GM21723 (cell line): ENCODE data around the gene PSPN.
A peak's percentile ranks its signal among the peaks of the same experiment; 100 is the strongest.
"Not testable (repeated sequence)": the region's sequence is repeated elsewhere in the genome, so short reads cannot be mapped to it uniquely, and the experiment has no call there.

Source experiments
- ATAC-seq: cut with Tn5 transposase; IDR thresholded peaks from one replicate; pipeline ENCODE4 v1.9.1; 2021; ENCODE audit warnings: mild to moderate bottlenecking, moderate library complexity; ENCODE audit not compliant: unreplicated experiment

Gene PSPN

DNA sequence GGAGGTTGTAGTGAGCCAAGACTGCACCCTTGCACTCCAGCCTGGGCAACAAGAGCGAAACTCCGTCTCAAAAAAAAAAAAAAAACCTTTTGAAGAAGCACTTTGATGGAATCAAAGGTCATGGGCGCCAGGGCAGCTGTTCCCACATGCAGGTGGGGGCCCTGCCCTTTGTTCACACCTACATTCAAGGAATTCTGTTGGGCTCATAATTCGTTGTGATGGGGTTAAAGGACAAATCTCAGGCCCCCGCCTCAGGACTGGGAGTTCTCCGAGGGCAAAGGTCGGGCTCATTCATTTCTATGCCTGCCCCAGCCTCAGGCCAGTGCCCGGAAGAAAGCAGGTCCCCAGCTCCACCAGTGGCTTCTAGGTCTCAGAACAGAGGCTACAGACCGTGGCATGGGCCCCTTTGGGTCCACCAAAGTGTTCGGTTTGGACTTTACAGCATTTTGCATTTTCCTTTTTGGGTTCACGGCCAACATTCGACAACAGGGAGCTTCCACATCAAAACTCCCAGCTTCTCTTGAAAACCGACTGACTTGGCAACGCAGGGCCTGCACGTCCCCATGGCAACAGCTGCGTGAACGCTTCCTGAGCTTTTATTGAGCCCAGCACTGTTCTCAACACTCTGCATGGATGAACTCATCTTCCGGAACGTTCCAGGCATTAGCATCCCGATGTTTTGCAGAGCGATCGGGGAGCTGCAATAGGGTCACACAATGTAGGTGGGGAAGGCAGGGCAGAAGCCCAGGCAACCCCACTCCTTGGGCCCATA lies 27.3 kb upstream of the PSPN start:
- no peak for ATAC-seq

- ATAC-seq: no peak
These were observed 26.3 kb upstream of the PSPN start for GRCh38 chr19:6402058-6402457.

DNA sequence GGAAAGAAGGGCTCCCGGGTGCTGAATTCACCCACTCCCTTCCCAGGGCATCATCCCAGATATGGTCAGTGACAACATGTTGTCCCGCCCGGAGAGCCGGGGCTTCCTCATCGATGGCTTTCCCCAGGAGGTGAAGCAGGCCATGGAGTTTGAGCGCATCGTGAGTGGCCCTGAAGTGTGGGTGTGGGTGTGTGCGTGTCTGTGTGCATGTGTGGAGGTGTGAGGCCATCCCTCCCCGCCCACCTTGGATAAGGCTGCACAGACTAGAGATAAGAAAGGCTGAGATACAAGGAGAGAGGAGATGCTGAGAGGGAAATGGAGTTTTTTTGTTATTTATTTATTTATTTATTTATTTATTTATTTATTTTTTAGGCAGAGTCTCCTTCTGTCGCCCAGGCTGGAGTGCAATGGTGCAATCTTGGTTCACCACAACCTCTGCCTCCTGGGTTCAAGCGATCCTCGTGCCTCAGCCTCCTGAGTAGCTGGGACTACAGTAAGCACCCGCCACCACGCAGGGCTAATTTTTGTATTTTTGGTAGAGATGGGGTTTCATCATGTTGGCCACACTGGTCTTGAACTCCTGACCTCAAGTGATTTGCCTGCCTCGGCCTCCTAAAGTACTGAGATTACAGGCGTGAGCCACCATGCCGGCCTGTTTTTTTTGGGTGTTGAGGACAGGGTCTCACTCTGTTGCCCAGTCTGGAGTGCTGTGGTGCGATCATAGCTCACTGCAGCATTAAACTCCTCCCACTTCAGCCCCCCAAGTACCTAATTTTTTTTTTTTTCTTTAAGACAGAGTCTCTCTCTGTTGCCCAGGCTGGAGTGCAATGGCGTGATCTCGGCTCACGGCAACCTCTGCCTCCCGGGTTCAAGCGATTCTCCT lies 24.6 kb upstream of the PSPN start:
- ATAC-seq: not testable (repeated sequence)

- no peak for ATAC-seq
These were observed 20.6 kb upstream of the PSPN start for GRCh38 chr19:6396305-6396704.

- no peak for ATAC-seq
These were observed 19.1 kb upstream of the PSPN start for GRCh38 chr19:6394831-6395230.

DNA sequence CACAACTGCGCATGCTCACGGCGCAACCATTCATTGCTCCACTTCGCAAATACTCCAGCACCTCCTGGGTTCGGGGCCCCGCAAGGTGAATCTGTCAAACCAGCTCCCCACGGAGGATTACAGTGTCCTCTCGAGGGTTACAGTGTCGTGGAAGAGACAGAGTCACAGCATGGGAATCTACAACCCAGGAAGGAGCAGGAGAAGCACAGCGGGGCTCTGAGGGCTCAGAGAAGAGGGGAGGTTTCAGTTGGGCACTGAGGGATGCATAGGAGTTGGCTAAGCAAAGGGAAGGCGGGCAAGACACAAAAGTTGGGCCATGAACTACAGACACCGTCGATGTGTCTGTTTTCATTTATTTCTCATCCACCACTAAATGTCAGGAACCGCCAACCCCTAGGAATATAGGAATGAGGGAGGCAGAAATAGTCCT lies 18.3 kb upstream of the PSPN start:
- ATAC-seq: no peak

- peak; percentile 84 for ATAC-seq
These were observed 17.6 kb upstream of the PSPN start, which contains the start of gene GTF2F1 for GRCh38 chr19:6393074-6393982. Gene GTF2F1, minus strand, starts transcription at chr19:6393164. Its CDS starts 169 bp downstream, at chr19:6392995.

DNA sequence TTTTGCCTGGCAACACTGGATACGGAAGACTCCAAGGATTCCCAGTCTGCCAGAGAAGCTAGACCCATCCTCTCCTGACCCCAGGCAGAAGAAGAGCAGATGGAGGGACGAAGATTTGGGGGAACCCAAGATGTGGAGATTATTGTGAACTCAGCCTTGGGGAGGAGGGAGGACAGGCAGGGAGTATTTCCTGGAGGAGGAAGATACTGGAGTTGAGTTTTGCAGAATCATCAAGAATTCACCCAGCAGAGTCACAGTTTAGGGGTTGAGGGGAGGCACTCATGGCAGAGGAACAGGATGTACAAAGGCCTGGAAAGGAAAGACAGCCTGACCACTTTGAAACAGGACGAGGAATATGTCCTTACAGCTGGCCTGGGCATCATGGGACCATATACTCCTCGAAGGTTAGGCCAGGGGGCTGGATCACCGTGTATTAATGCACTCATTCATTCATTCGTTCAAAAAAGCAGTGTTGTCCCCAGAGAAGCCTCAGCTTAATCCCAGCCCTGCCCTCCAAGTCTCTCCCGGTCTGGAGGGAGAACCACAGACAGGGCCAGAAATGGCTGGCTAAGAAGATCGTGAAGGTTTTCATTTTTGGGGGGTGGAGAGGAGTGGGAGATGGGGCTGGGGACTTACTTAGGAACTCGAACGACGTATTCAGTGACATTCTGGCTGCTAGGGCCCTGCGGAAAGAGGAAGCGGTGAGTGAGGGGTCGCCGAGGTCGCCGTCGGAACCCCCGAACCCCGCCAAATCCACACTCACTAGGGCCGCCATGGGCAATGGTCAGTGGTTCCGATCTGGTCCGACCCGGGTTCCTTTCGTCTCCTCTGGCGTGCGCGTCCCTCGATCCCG lies 16.7 kb upstream of the PSPN start:
- peak; percentile 6 for ATAC-seq

GRCh38 chr19:6387372-6387771 lies 11.6 kb upstream of the PSPN start:
- no peak for ATAC-seq

GRCh38 chr19:6384381-6384780 lies 8.6 kb upstream of the PSPN start:
- no peak for ATAC-seq

GRCh38 chr19:6383188-6383587 lies 7.5 kb upstream of the PSPN start:
- ATAC-seq: no peak

GRCh38 chr19:6381030-6381750 lies 5.5 kb upstream of the PSPN start:
- no peak for ATAC-seq

DNA sequence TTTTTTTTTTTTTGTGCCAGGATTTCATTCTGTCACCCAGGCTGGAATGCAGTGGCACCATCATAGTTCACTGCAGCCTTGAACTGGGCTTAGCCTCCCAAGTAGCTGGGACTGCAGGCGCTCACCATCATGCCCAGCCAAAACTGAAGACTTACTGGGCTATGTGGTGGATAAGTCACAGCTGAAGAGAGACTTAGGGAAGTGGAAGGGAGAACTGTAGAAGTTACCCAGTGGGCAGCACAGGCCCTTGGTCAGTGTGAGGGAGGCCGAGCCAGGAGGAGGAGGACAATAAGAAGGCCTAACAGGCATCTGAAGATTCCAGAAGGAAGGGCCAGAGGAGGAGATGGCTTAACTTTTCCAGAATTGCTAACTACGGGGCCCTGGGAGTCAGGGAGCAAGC lies 4.0 kb upstream of the PSPN start:
- no peak for ATAC-seq

DNA sequence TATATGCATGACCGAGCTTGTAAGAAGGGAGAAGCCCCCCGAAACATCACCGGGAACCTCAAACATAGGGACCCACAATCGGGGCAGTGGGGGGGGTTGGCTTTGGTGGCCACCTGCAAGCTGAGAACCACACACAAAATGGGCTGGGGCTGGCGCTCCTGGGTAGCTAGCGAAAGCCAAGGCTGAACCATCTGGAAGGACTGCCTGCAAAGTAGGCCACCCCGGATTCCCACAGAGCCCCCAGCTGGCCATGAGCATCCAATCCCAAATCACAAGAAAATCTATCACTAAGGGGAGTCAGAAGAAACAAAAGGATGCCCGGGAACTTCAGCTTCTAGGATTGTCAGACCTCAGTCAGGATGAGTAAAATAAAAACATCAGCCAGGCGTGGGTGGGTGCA lies 2.8 kb upstream of the PSPN start:
- no peak for ATAC-seq

GRCh38 chr19:6378041-6378440 lies 2.3 kb upstream of the PSPN start:
- no peak for ATAC-seq

- ATAC-seq: no peak
These were observed 918 bp upstream of the PSPN start for GRCh38 chr19:6376512-6377190.

DNA sequence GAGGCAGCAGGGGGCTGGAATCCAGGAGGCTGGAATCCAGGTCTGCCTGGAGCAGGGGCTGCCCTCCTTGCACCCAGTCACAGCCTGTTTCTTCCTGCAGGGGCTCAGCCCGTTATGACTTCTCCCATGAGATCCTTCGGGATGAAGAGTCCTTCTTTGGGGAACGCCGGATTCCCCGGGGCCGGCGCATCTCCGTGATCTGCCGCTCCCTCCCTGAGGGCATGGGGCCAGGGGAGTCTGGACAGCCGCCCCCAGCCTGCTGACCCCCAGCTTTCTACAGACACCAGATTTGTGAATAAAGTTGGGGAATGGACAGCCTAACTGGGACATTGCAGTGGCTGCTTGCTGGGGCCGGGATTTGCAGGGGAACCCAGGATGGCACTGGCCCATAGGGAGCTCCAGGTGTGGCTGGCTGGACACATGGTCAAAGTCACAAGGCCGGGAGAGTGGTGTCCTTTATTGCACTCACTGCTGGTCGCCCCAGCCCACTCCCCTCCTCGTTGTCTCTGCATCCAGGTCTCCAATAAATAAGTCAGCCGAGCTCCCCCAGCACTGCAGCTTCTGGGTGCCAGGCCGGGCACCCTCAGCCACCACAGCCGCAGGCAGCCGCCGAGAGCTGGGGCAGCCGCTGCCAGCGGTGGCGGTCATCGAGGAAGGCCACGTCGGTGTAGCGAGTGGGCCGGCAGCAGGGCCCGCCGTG lies 872 bp downstream of the PSPN start:
- ATAC-seq: no peak

DNA sequence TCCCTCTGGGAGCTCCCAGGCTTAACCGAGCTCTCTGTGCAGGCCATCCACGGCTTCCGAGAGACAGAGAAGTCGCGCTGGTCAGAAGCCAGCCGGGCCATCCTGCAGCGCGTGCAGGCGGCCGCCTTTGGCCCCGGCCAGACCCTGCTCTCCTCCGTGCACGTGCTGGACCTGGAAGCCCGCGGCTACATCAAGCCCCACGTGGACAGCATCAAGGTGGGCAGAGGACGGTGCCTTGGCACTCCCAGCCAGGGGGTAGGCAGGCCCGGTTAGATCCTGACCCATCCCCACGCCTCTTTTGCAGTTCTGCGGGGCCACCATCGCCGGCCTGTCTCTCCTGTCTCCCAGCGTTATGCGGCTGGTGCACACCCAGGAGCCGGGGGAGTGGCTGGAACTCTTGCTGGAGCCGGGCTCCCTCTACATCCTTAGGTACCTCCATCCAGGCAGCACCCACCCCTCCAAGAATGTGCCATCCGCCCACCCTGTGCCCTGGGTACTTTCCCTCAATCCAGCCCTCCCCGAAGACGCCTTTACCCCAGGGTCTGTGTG lies 1.5 kb downstream of the PSPN start:
- ATAC-seq: no peak
